NOMO-1 (cell line): Measurements from ENCODE around the gene ZNF628.
A peak's percentile ranks its signal among the peaks of the same experiment; 100 is the strongest.
"Not testable (repeated sequence)": the region's sequence is repeated elsewhere in the genome, so short reads cannot be mapped to it uniquely, and the experiment has no call there.

Experiments used
- DNase-seq, 2 experiments: peaks; one replicate each; lab custom pipeline; 2025; ENCODE audit not compliant: unreplicated experiment in 2 of 2; lab: John Stamatoyannopoulos, UW

ZNF628 gene

GRCh38 chr19:55494172-55494761, 17.9 kb downstream of the ZNF628 start:
- no peak for DNase-seq

- no peak for DNase-seq
Measured at GRCh38 chr19:55495646-55496349, 19.4 kb downstream of the ZNF628 start.

- not testable (repeated sequence) for DNase-seq
Measured at GRCh38 chr19:55496820-55497219, 20.4 kb downstream of the ZNF628 start.

GRCh38 chr19:55497763-55498162, 21.3 kb downstream of the ZNF628 start:
- no peak for DNase-seq

GRCh38 chr19:55498246-55498840, 21.9 kb downstream of the ZNF628 start:
- no peak for DNase-seq

- DNase-seq: no peak
Measured at GRCh38 chr19:55500368-55500952, 24.0 kb downstream of the ZNF628 start.

GRCh38 chr19:55502197-55502952, 26.0 kb downstream of the ZNF628 start:
- DNase-seq: no peak

GRCh38 chr19:55503157-55503501, 26.7 kb downstream of the ZNF628 start:
- DNase-seq: no peak

GRCh38 chr19:55503502-55504251, 27.3 kb downstream of the ZNF628 start:
- DNase-seq: peak; percentile 84 to 86

- DNase-seq: no peak
Measured at GRCh38 chr19:55504252-55504603, 27.8 kb downstream of the ZNF628 start.

- no peak for DNase-seq
Measured at GRCh38 chr19:55504981-55505380, 28.6 kb downstream of the ZNF628 start.

GRCh38 chr19:55508120-55508519, 31.7 kb downstream of the ZNF628 start:
- no peak for DNase-seq

GRCh38 chr19:55516878-55517620, 40.6 kb downstream of the ZNF628 start:
- DNase-seq: peak; percentile 81 to 82

- DNase-seq: no peak
Measured at GRCh38 chr19:55519451-55520311, 43.3 kb downstream of the ZNF628 start.

- no peak for DNase-seq
Measured at GRCh38 chr19:55520691-55521292, 44.4 kb downstream of the ZNF628 start.

GRCh38 chr19:55525289-55526101, 49.1 kb downstream of the ZNF628 start:
- no peak for DNase-seq
